GM10847 (cell line): ENCODE results near the gene PLD1.

Experiments
- POLR2A ChIP-seq: IDR thresholded peaks from 2 replicates; pipeline ENCODE4 v1.6.1; 2011; ENCODE audit not compliant: insufficient read length; ENCODE audit errors: extremely low read depth

The PLD1 gene

GRCh38 chr3:171796625-171797264 lies 13.5 kb downstream of the PLD1 start:
- TF ChIP-seq POLR2A = no peak

- TF ChIP-seq POLR2A = no peak
Measured at GRCh38 chr3:171792531-171792930, 17.8 kb downstream of the PLD1 start.

GRCh38 chr3:171791692-171792076 lies 18.6 kb downstream of the PLD1 start:
- TF ChIP-seq POLR2A = no peak

GRCh38 chr3:171790898-171791691 lies 19.2 kb downstream of the PLD1 start:
- TF ChIP-seq POLR2A = no peak

GRCh38 chr3:171790574-171790897 lies 19.7 kb downstream of the PLD1 start:
- no peak for TF ChIP-seq POLR2A

- no peak for TF ChIP-seq POLR2A
Measured at GRCh38 chr3:171789759-171790505, 20.4 kb downstream of the PLD1 start.

- no peak for TF ChIP-seq POLR2A
Measured at GRCh38 chr3:171788546-171789351, 21.5 kb downstream of the PLD1 start.

GRCh38 chr3:171786997-171787396 lies 23.3 kb downstream of the PLD1 start:
- no peak for TF ChIP-seq POLR2A

- no peak for TF ChIP-seq POLR2A
Measured at GRCh38 chr3:171784937-171785336, 25.3 kb downstream of the PLD1 start.

- TF ChIP-seq POLR2A = no peak
Measured at GRCh38 chr3:171784387-171784786, 25.9 kb downstream of the PLD1 start.

- no peak for TF ChIP-seq POLR2A
Measured at GRCh38 chr3:171783626-171784025, 26.7 kb downstream of the PLD1 start.

- no peak for TF ChIP-seq POLR2A
Measured at GRCh38 chr3:171783086-171783485, 27.2 kb downstream of the PLD1 start.

GRCh38 chr3:171782617-171783016 lies 27.7 kb downstream of the PLD1 start:
- TF ChIP-seq POLR2A = no peak

GRCh38 chr3:171781711-171782127 lies 28.6 kb downstream of the PLD1 start:
- TF ChIP-seq POLR2A = no peak

GRCh38 chr3:171778493-171778892 lies 31.8 kb downstream of the PLD1 start:
- TF ChIP-seq POLR2A = no peak
